Activated CD8-positive, alpha-beta memory T cell treated with anti-CD3 and anti-CD28 coated beads, Interleukin-2, amount 50 U/mL, for 4 hours (primary cell): ENCODE results near the gene CHMP4B.
A peak's percentile ranks its signal among the peaks of the same experiment; 100 is the strongest.

Experiments
- DNase-seq: peaks from one replicate; pipeline ENCODE4 v3.0.0-alpha.2; 2020

Gene CHMP4B

DNA sequence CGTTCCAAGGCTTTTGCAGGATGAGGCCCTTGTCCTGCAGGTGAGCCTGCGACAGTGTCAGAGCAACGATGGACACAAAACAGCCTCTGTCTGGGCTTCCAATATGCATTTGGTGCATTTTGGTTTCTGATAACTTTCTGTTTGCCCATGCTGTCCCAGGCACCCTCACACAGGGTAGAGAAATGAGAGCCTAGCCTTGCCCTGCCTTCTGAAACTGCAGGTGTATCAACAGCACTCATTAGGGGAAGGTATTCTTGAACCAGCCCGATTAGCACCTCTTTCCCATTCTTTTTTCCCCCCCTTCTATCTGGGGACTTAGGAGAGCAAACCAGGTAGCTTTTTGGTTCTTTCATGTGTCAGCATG is 30.3 kb downstream of the CHMP4B start:
- DNase-seq = no peak

DNA sequence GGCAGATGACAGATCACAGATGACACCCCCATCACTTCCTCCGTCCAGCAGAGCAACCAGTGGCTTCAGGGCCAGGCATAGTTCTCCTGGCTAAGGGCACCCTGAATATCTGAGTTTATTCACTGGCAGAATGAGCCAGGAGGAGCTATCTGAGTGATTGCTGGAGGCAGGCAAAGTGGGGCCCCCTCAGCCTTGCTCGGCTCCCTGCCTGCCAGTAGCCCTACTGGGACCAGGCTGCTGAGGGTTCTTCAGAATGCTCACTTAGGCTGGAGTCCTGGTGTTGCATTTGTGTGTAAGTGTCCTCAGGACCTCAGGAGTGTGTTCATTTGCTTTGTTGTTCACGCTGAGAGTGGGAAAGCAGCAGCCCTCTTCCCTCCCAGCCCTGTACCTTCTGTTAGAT is 31.2 kb downstream of the CHMP4B start:
- no peak for DNase-seq

DNA sequence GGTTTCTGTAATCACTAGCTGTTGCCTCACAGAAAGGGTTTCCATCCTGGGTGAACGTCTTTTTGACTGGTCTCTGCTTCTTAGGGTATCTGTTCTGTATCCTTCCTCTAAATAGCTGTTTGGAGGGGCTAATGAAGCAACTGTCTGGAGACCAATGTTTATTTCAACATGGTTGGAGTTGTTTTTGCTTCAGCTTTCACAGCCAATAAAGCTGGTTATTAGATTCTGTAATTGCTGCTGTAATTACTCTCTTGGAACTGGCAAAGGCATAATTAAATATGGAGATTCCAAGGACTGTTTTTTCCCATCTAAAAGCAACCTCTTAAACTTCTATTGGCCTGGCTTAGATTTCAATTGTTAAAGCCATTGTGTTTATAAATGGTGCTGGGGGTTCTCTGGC is 31.9 kb downstream of the CHMP4B start:
- DNase-seq = no peak

DNA sequence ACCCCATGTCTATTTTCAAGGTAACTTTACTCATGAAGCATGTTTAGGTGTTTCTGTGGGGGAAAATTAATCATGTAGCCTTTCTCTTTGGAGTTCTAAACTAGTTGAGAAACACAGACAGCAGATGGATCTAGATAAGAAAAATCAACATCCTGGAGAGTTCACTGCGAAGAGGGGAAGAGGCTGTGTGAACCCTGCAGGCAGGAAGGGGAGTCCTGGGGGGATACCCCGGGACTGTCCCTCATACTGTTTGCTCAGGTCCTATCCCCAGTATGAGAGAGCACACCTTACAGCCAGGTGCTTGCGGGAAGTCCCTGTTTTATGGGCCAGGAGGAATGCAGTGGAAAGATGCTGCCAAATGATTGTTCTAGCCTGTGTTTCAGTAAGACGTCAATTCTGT is 32.7 kb downstream of the CHMP4B start:
- DNase-seq = no peak

DNA sequence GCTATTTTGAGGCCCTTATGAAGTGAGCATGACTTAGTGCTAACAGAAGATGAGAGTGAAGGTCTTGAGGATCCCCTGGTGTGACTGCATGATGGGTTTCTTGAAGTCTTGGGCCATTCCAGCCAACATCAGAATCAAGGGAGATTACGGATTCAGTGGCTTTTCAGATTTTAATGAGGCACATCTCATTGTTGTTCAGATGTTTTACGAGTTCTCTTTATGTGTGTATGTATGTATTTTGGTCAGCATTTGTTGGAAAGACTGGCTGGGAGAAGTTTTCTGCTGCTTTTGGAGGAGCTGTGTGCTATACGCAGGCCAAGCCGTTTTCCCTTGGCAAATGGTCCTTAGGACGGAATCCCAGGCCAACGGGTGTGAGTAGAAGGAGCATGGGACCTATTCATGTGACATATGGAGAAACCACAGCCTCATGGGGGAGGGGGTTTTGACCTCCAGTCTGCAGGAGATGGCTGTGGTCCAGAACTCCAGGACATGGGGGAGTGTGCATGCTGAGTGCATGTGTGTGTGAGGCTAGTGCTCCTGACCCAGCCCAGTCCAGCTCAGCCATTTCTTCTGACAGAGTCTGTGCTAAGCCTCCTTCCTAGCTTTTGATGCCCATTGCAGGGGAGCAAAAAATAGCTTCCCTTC is 35.3 kb downstream of the CHMP4B start:
- no peak for DNase-seq

DNA sequence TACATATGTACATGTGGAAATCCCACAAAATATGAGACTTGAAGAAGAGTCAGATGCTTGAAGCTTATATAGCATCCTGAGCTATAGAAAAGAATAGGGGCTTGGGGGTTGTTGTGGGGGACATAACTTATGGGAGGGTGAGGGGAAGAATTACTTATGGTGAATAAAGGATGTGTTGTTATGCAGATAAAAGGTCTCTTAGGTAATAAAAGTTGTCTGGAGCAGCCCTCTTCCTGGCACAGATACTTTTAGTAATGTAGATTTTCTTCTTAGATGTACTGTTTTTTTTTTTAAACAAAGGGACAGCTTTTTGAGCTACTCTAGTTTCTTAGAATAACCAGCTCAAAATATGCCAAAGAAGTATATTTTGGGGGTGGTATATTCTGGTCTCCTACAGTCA is 35.9 kb downstream of the CHMP4B start:
- DNase-seq = no peak

DNA sequence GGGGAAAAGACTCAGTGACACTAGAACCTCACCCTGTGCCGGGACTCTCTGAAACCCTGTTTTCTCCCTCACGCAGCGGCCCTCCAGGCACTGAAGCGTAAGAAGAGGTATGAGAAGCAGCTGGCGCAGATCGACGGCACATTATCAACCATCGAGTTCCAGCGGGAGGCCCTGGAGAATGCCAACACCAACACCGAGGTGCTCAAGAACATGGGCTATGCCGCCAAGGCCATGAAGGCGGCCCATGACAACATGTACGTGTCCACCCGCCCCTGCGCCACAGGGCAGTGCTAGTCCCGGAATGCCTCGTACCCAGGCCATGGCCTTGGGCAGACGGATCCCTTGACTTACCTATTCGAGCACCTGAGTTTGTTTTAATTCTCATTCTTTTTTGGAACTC is 37.2 kb downstream of the CHMP4B start:
- DNase-seq = no peak

DNA sequence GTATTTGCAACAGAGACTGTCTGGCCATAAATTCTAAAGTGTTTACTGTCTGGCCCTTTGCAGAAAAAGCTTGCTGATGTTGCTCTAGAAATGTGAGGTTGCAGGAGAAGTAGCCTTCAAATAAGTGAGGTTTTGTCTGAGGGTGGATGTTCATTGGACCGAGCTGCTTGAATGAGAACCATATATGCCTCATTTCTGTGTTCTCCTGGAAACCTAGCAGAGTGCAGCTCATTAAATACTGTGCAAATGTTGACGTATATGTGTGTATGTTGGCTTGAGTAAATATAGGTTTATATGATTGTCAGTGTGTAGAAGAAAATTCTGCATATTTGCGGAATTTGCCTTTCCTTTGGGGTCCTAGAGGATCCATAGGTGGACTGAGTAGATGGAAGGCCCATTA is 39.0 kb downstream of the CHMP4B start:
- DNase-seq = no peak

DNA sequence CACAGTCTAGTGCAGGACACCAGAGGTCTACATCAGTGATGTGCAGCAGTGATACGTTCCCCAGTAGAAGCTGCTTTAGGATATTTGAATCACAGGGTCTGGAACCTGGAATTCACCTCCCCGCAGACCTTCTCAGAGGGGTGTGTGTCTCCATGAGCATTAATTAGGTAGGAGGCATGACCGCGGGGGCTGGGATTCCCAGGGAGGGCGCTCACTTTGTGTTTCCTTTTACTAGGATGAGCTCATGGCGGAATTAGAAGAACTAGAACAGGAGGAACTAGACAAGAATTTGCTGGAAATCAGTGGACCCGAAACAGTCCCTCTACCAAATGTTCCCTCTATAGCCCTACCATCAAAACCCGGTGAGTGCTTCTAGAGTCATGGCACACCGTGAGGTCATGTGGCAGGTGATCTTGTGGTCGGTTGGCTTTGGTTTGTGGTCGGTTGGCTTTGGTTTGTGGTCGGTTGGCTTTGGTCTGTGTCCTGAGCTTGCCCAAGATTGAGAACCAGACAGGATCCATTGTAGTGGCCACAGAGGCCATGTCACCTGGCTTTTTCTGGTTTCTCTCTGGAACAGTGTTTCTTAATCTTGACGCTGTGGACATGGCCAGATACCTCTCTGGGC is 40.8 kb downstream of the CHMP4B start:
- no peak for DNase-seq

DNA sequence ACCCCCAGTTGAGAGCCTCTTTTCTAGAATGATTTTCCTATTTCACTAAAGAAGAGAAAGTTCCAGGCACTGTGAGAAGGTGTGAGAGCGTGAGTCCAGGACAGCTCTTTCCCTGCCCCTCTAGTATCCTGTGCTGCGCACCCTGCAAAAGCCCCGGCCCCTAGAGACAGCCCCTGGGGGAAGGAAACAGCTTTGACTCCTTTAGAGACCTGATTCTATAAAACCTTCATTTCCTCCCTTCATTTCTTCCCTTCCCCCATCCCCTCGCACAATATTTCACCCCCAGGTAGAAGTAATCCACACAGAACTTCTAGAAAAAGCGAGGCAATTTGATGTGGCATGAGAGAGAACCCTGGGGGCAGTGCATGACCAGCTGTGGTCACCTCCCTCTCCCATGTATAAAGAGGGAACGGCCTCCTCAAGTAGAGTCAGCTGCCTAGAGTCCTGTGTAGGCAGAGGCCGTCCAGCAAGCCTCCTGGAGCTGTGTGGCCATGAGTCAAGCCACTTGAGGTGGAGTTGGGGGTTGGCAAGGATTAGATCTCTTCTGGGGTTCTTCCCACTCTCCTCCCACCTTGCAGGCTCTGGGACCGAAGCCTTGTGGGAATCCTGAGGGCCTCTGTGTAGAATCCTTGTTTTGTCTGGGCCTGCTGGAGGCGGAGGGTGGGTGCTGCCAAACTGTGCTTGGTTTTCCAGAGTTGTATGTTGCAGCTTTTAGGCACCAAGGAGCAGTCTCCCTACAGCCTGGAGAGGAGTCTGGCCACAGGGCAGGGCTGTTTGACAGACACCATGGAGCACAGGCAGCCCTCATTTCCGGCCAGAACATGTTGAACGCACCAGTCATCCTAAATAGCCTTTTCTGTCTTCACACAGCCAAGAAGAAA is 41.7 kb downstream of the CHMP4B start:
- DNase-seq = no peak

DNA sequence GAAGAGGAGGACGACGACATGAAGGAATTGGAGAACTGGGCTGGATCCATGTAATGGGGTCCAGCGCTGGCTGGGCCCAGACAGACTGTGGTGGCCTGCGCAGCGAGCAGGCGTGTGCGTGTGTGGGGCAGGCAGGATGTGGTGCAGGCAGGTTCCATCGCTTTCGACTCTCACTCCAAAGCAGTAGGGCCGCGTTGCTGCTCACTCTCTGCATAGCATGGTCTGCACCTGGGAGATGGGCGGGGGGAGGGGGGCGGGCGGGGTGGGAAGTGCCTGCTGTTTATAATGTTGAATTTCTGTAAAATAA is 42.3 kb downstream of the CHMP4B start:
- DNase-seq = no peak

DNA sequence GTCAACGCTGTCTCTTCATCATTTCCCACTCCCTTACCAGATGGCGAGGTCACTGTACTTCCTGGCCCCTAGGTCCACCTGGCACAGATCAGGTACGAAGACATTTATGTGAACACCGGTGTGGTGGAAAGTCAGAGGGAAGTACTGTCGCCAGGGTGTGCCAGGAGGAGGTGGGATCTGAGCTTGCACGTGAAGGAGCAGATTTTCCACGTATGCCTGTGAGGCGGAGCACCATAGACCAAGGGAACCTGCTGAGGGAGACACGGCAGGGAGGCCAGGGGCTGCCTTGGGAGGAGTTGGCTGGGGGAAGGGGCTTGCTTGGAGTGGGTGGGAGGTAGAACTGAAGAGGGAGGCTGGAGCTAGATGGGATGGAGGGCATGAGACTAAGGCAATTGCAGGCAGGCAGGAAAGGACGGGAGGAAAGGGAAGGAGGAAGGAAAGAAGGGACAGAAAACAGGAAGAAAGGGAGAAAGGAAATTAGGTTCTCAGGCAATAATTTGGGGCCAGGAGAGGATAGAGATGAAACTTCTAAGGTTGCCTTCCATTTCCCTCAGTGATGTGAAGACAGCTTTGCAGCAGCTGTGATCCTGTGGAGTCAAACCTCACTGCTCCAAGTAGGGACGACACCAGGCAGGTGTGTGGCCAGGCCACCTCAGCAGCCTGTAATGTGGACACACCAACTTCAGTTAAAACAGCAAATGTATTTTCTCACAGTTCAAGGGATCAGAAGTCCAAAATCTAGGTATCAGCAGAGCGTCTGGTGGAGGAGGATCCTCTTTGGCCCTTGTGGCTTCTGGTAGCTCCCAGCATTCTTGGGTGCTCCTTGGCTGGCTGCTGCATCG is 46.8 kb downstream of the CHMP4B start:
- DNase-seq = no peak

DNA sequence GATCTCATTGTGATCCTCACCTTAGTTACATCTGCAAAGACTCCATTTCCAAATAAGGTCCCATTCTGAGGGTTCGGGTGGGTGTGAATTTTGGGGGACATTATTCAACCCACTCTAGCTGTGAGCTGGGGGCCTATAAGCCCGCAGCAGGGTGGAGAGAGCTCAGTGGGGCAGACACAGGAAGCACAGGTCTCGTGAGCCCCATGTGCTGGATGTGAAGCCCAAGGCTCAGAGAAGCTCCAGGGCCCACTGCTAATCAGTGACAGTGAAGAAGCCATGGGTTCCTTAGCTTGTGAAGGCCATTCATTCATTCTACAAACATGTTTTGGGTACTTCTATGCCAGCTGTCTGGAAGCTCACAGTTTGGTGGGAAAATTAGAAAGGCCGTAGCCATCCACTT is 47.5 kb downstream of the CHMP4B start:
- no peak for DNase-seq

DNA sequence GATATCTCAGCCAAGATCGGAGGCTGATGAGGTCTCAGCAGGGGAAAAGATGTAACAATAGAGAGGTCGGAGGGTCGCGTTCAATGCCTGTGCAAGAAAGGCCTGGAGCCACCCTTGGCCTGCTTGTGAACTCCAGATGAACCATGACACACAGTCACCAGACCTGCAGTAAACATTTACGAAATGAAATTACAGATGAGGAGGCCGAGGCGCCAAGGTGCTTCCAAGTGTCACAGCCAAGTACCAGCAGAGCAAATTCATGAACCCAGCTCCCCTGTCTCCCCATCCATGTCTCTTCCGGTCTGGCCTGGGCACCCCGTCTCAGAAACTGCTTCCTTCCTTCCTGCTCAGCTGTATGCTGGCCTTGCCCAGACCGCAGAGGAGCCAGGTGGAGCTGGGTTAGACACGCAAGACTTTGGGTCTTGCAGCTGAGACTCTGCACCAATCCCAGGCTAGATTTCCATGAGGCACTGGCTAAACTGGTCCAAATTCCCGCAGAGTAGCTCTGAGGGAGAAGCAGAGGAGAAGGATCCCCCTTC is 48.1 kb downstream of the CHMP4B start:
- no peak for DNase-seq

DNA sequence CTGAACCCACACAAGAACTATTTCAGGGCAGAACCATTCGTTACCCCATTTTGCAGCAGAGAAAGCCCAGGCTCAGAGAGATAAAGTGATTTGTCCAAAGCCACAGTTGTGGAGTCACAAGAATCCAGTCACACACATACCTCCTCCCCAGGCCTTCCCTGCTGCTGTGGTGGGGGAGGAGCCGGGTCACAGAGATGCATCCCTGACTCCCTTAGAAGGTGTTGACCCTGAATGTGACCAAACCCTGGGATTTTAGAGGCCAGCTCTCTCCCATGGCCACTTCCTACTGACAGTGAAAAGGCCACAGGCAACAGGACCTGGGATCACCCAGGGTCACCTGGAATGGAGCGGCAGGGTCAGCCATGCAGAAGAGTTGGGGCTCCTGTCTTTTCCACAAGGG is 48.6 kb downstream of the CHMP4B start:
- no peak for DNase-seq

DNA sequence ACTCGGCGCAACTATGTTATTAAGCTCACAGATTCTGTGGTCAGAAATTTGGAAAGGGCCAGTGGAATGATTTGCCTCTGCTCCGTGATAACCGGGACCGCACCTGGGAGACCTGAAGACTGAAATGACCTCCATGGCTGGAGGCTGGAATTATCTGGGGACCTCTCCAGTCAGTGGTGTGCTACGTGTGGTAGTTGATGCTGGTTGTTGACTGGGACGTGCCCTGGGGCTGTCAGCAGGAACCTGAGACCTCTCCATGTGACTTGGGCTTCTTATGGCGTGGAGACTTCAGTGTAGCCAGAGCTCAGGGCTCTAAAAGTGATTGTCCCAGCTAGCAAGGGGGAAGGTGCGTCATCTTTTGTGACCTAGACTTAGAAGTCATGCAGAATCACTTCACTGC is 50.3 kb downstream of the CHMP4B start:
- DNase-seq = no peak

DNA sequence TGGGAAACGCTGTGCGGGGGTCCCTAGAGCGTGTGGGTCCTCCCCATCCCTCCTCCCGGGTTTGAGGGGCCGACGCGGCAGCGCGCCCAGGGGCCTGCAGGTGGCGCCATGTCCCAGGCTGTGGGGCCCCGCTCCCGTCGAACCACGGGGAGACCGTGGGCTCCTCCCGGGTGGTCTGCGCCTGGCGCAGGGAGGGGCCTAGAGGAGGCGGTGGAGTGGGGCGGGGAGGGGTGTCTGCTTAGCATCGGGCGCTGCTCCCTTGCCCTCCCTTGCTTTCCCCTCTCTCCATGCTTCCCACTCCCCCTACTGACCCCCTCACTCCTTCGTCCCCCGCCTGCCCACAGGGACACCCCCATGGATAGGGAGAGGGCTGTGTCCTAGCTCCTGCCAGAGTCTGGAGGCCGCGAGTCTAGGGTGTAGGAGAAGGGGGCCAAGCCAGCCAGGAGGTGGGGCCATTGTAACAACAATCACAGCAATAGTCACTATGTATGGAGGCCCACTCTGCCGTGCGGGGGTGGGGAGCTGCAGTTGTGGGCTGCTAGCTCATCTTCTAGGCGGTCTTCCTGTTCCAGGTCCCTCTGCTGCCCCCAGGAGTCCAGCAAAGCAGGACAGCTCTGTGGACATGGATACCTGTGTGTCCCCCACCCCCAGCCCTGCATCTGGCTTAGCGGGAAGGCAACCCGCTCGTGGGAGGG is 51.7 kb downstream of the CHMP4B start:
- DNase-seq = peak; percentile 57

DNA sequence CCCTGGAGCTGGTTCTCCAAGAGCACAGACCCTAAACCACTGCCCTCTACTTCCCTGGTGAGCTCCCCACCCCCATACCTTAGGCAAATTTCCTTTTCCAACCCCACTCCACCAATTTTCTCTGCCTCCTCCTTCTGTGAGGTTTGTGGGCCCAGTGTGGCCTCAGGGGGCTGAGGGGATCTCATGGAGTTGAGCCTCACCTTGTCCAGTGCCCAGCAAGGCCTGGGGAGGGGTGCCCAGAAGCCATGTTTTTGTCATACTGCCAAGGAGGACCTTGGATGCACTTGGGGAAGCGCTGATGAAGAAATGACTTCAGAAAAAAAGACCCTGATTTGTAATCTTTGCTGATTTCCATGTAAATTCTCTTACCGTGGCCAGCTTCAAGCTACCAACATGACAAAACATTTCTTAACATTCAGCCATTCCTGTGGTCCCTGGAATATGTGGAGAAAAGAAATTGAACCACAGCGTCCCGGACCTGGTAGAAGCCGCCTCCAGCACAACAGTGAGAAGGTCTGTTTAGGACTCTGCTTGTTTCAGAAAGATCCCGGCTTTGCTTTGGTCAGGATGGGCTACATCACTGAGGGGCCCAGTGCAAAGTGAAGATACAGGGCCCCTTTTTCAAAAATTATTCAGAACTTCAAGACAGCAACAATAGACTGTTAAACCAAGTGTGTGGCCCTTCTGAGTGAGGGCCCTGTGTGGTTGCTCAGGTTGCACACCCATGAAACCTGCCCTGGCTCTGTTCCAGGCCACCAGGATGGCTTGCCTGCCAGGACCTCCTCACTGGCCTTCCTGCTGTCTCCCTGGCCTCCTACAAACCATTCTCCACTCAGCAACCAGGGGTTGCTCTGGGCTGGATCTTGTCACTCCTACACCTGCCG is 52.5 kb downstream of the CHMP4B start:
- no peak for DNase-seq

DNA sequence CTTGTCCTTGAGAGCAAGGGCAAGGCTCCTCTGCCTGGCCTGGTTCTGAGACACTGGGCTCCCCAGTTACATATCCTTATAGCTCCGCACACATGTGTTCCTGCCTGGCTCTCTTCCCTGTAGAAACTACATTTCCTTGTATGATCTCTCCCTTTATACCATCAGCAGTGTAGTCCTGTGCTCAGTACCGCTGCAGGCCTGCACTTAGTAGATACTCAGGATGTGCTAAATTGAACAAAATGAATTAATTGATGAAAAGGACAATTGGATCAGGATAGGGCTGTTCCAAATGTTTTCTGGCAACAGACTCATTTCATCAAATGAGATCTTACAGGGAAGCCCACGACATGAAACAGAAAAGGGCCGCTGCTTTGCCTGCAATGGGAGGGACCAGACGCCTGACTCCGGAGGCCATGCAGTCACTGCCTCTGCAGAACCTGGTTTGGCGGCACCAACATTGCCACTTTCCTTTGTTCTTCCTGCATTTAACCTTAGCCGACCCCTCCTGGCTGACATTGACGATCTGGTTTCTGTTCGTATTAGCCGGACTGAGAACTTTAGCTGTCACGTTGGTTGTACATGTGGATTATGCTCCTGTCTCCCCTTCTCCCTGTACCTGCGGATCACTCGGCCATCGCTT is 53.3 kb downstream of the CHMP4B start:
- no peak for DNase-seq

DNA sequence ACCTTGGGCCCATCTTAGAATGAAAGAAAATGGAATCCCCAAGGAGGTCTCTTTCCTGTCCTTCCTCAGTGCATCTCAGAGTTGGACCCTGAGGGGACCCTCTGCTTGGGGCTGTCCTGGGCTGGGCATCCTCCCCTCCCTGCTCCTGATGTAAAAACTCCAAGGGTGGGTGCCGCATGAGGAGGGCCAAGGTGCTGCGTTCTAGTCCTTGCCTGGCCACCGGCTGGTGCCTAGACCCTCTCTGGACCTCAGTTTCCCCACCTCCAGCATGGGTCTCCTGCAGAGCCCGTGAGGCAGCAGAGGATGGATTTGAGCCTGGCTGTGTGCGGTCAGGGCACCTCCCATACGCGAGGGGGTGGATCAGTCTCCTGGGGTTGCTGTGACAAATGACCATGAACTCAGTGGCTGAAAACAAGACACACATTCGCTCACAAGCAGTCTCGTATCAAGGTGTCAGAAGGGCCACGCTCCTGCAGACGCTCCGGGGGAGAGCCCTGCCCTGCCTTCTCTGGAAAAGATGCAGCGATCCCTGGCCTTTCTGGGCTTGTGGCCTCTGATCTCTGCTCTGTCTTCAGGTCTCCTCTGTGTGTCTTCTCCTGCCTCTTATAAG is 54.7 kb downstream of the CHMP4B start:
- no peak for DNase-seq
